NCI-H82 treated with DMSO at 0.1 percent for 48 hours (cell line): ENCODE results near the gene ETFA.
"Not testable (repeated sequence)": the region's sequence is repeated elsewhere in the genome, so short reads cannot be mapped to it uniquely, and the experiment has no call there.

Source experiments
- DNase-seq: peaks from one replicate; lab custom pipeline; 2025; ENCODE audit not compliant: unreplicated experiment; lab: John Stamatoyannopoulos, UW

ETFA gene

GRCh38 chr15:76285241-76285825, 25.9 kb downstream of the ETFA start:
- no peak for DNase-seq

- DNase-seq = no peak
Measured at GRCh38 chr15:76282465-76282864, 28.8 kb downstream of the ETFA start.

GRCh38 chr15:76278651-76279050, 32.6 kb downstream of the ETFA start:
- DNase-seq = no peak

- no peak for DNase-seq
Measured at GRCh38 chr15:76274821-76275220, 36.4 kb downstream of the ETFA start.

- DNase-seq = no peak
Measured at GRCh38 chr15:76274226-76274625, 37.0 kb downstream of the ETFA start.

GRCh38 chr15:76270876-76271275, 40.4 kb downstream of the ETFA start:
- DNase-seq = no peak

GRCh38 chr15:76267077-76267476, 44.2 kb downstream of the ETFA start:
- no peak for DNase-seq

- DNase-seq = not testable (repeated sequence)
Measured at GRCh38 chr15:76265769-76266168, 45.5 kb downstream of the ETFA start.

- no peak for DNase-seq
Measured at GRCh38 chr15:76260246-76260938, 50.9 kb downstream of the ETFA start.

GRCh38 chr15:76259392-76259791, 51.9 kb downstream of the ETFA start:
- DNase-seq = no peak

GRCh38 chr15:76258460-76258859, 52.8 kb downstream of the ETFA start:
- DNase-seq = no peak

- DNase-seq = peak; percentile 13
Measured at GRCh38 chr15:76253691-76254473, 57.4 kb downstream of the ETFA start.

- DNase-seq = no peak
Measured at GRCh38 chr15:76252249-76252648, 59.0 kb downstream of the ETFA start.

- no peak for DNase-seq
Measured at GRCh38 chr15:76251717-76252116, 59.6 kb downstream of the ETFA start.

- DNase-seq = no peak
Measured at GRCh38 chr15:76245072-76245610, 66.1 kb downstream of the ETFA start.

GRCh38 chr15:76239786-76240185, 71.5 kb downstream of the ETFA start:
- no peak for DNase-seq

- no peak for DNase-seq
Measured at GRCh38 chr15:76236350-76236749, 74.9 kb downstream of the ETFA start.

- DNase-seq = peak; percentile 90
Measured at GRCh38 chr15:76235186-76235826, 76.0 kb downstream of the ETFA start.

GRCh38 chr15:76234337-76234889, 76.9 kb downstream of the ETFA start:
- peak; percentile 60 for DNase-seq

- no peak for DNase-seq
Measured at GRCh38 chr15:76233921-76234320, 77.3 kb downstream of the ETFA start.

GRCh38 chr15:76229266-76229665, 82.0 kb downstream of the ETFA start:
- no peak for DNase-seq
